CMK (cell line): Measurements from ENCODE around the gene MALRD1.

Experiments
- DNase-seq: peaks from one replicate; pipeline ENCODE4 v3.0.0-alpha.2; 2010; ENCODE audit warnings: low read depth

The MALRD1 gene

GRCh38 chr10:19231034-19231433 is 182.4 kb downstream of the MALRD1 start:
- DNase-seq = no peak

- no peak for DNase-seq
Observed at GRCh38 chr10:19245889-19246752, 197.5 kb downstream of the MALRD1 start.

GRCh38 chr10:19247843-19248242 is 199.2 kb downstream of the MALRD1 start:
- DNase-seq = no peak

- DNase-seq = no peak
Observed at GRCh38 chr10:19250546-19250945, 201.9 kb downstream of the MALRD1 start.

GRCh38 chr10:19252531-19252930 is 203.9 kb downstream of the MALRD1 start:
- DNase-seq = no peak

GRCh38 chr10:19256331-19256730 is 207.7 kb downstream of the MALRD1 start:
- DNase-seq = no peak

- no peak for DNase-seq
Observed at GRCh38 chr10:19263262-19263661, 214.7 kb downstream of the MALRD1 start.

GRCh38 chr10:19283285-19283684 is 234.7 kb downstream of the MALRD1 start:
- no peak for DNase-seq

- no peak for DNase-seq
Observed at GRCh38 chr10:19283786-19284185, 235.2 kb downstream of the MALRD1 start.

- DNase-seq = no peak
Observed at GRCh38 chr10:19290770-19291169, 242.2 kb downstream of the MALRD1 start.

- DNase-seq = no peak
Observed at GRCh38 chr10:19294233-19294632, 245.6 kb downstream of the MALRD1 start.

GRCh38 chr10:19299645-19300044 is 251.0 kb downstream of the MALRD1 start:
- no peak for DNase-seq

- no peak for DNase-seq
Observed at GRCh38 chr10:19302117-19302516, 253.5 kb downstream of the MALRD1 start.

GRCh38 chr10:19310066-19310465 is 261.5 kb downstream of the MALRD1 start:
- DNase-seq = no peak

GRCh38 chr10:19316204-19316870 is 267.7 kb downstream of the MALRD1 start:
- no peak for DNase-seq

GRCh38 chr10:19317952-19318351 is 269.4 kb downstream of the MALRD1 start:
- no peak for DNase-seq

- no peak for DNase-seq
Observed at GRCh38 chr10:19325581-19325980, 277.0 kb downstream of the MALRD1 start.

- DNase-seq = no peak
Observed at GRCh38 chr10:19328582-19328981, 280.0 kb downstream of the MALRD1 start.

- no peak for DNase-seq
Observed at GRCh38 chr10:19329475-19329874, 280.9 kb downstream of the MALRD1 start.

GRCh38 chr10:19332304-19332703 is 283.7 kb downstream of the MALRD1 start:
- no peak for DNase-seq

- DNase-seq = no peak
Observed at GRCh38 chr10:19333631-19334030, 285.0 kb downstream of the MALRD1 start.

- DNase-seq = no peak
Observed at GRCh38 chr10:19347621-19348020, 299.0 kb downstream of the MALRD1 start.

- no peak for DNase-seq
Observed at GRCh38 chr10:19367176-19367575, 318.6 kb downstream of the MALRD1 start.

GRCh38 chr10:19373988-19374387 is 325.4 kb downstream of the MALRD1 start:
- no peak for DNase-seq
